ENCODE measurements around the gene CYP2W1.

DNA sequence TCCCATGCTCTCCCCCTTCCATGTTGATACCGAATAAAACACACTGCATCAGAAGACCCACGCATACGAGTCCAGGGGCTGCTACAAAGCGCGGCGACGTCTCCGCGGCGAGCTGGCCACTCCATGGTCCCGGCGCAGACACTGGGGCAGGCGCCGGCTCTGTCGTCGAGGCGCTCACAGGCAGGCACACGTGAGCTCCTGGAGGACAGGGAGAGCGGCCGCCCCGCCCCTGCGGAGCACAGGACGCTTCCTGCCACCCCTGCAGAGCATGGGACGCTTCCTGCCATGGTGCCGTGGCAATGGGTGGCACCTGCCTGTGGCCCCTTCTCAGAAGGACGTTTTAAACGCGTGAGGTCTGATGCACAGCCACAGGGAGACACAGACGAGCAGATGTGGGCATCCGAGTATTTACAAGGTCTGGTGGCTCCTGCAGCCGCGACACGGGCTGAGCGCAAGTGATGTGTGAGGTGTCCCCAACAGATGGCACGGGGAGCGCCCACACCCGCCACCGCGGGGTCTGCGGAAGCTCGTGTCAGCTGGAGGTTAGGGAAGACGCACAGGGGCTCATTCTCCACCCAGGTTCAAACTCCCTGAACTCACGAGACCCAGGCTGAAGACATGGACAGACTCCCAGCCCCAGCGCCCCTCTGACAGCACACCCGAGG is 40.0 kb downstream of the CYP2W1 start:
- TF ChIP-seq, protein P1, sequence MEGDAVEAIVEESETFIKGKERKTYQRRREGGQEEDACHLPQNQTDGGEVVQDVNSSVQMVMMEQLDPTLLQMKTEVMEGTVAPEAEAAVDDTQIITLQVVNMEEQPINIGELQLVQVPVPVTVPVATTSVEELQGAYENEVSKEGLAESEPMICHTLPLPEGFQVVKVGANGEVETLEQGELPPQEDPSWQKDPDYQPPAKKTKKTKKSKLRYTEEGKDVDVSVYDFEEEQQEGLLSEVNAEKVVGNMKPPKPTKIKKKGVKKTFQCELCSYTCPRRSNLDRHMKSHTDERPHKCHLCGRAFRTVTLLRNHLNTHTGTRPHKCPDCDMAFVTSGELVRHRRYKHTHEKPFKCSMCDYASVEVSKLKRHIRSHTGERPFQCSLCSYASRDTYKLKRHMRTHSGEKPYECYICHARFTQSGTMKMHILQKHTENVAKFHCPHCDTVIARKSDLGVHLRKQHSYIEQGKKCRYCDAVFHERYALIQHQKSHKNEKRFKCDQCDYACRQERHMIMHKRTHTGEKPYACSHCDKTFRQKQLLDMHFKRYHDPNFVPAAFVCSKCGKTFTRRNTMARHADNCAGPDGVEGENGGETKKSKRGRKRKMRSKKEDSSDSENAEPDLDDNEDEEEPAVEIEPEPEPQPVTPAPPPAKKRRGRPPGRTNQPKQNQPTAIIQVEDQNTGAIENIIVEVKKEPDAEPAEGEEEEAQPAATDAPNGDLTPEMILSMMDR (IDR thresholded peaks at IDR 0.05 in 4 of 5, conservative IDR thresholded peaks at IDR 0.05 in 1 of 5): no peak
- TF ChIP-seq POLR2A (IDR thresholded peaks at IDR 0.05): no peak

Data from gastrocnemius medialis (tissue), 4 donors.